ENCODE measurements around the gene GPER1.

The GPER1 gene

GRCh38 chr7:1101563-1102431, 13.9 kb downstream of the GPER1 start:
- no peaks in the 10 kb centered on the region for H3K36me3 ChIP-seq
- no peak overlapping the region for H3K4me3 ChIP-seq (ENCODE audit: low read depth in 1 of 2, low read length in 1 of 2)
- H3K27ac ChIP-seq: no peak overlapping the region

GRCh38 chr7:1103009-1103788, 15.3 kb downstream of the GPER1 start:
- H3K4me3 ChIP-seq (ENCODE audit: low read depth in 1 of 2, low read length in 1 of 2): no peak overlapping the region
- TF ChIP-seq CTCF (IDR thresholded peaks at IDR 0.05): no peak

More at GRCh38 chr7:1101563-1102431, 13.9 kb downstream of the GPER1 start:
- no peak for TF ChIP-seq CTCF (IDR thresholded peaks at IDR 0.05)
- no peaks in the 10 kb centered on the region for H3K9me3 ChIP-seq
- no peaks in the 10 kb centered on the region for H3K4me1 ChIP-seq (ENCODE audit: control insufficient read depth in 1 of 2, insufficient read depth in 1 of 2, low read depth in 1 of 2, low read length in 1 of 2)
- H3K27me3 ChIP-seq: no peaks in the 10 kb centered on the region

GRCh38 chr7:1103789-1104515, 16.0 kb downstream of the GPER1 start:
- TF ChIP-seq CTCF (IDR thresholded peaks at IDR 0.05): no peak

More at GRCh38 chr7:1103009-1103788, 15.3 kb downstream of the GPER1 start:
- no peaks in the 10 kb centered on the region for H3K4me1 ChIP-seq (ENCODE audit: control insufficient read depth in 1 of 2, insufficient read depth in 1 of 2, low read depth in 1 of 2, low read length in 1 of 2)
- H3K27ac ChIP-seq: no peak overlapping the region
- H3K9me3 ChIP-seq: no peaks in the 10 kb centered on the region
- no peaks in the 10 kb centered on the region for H3K36me3 ChIP-seq
- peaks cover 6% of the 10 kb centered on the region for H3K27me3 ChIP-seq

GRCh38 chr7:1104516-1105179, 16.7 kb downstream of the GPER1 start:
- no peak for TF ChIP-seq CTCF (IDR thresholded peaks at IDR 0.05)
- Histone ChIP-seq H3K27me3 (peaks cover 10% of the 10 kb centered on the region), H3K36me3 (no peaks in the 10 kb centered on the region), H3K9me3 (no peaks in the 10 kb centered on the region), H3K4me1 (ENCODE audit: control insufficient read depth in 1 of 2, insufficient read depth in 1 of 2, low read depth in 1 of 2, low read length in 1 of 2) (no peaks in the 10 kb centered on the region), H3K27ac (no peak overlapping the region), H3K4me3 (ENCODE audit: low read depth in 1 of 2, low read length in 1 of 2) (no peak overlapping the region)

More at GRCh38 chr7:1103789-1104515, 16.0 kb downstream of the GPER1 start:
- Histone ChIP-seq H3K9me3 (no peaks in the 10 kb centered on the region), H3K27me3 (peaks cover 10% of the 10 kb centered on the region), H3K4me3 (ENCODE audit: low read depth in 1 of 2, low read length in 1 of 2) (no peak overlapping the region), H3K4me1 (ENCODE audit: control insufficient read depth in 1 of 2, insufficient read depth in 1 of 2, low read depth in 1 of 2, low read length in 1 of 2) (no peaks in the 10 kb centered on the region), H3K27ac (no peak overlapping the region), H3K36me3 (no peaks in the 10 kb centered on the region)

- Histone ChIP-seq H3K27me3 (peaks cover 10% of the 10 kb centered on the region), H3K36me3 (no peaks in the 10 kb centered on the region), H3K4me1 (ENCODE audit: control insufficient read depth in 1 of 2, insufficient read depth in 1 of 2, low read depth in 1 of 2, low read length in 1 of 2) (no peaks in the 10 kb centered on the region), H3K9me3 (no peaks in the 10 kb centered on the region), H3K27ac (no peak overlapping the region), H3K4me3 (ENCODE audit: low read depth in 1 of 2, low read length in 1 of 2) (no peak overlapping the region)
- TF ChIP-seq CTCF (IDR thresholded peaks at IDR 0.05): no peak
Measured at GRCh38 chr7:1105189-1105588, 17.3 kb downstream of the GPER1 start.
